PC-9 (cell line): ENCODE data around the gene GART. TPM values are rescaled to one million over a fixed set of nuclear protein-coding genes. Genes with fewer than 3 reads are reported as not detected.

Source experiments
- BruUV-seq: library from RNA; stranded (reverse); fragments of 400-500 nt; replicated peaks from 2 replicates; lab custom pipeline; 2021; lab: Mats Ljungman, UMichigan
- CTCF ChIA-PET: fragments of 300-600 bp; sonication (Branson Sonifier 250); formaldehyde crosslinking; loops from one replicate; lab custom pipeline; 2022; ENCODE audit warnings: antibody characterized with exemption; lab: Charles Lee
- POLR2A ChIA-PET: fragments of 300-600 bp; sonication (Branson Sonifier 250); formaldehyde crosslinking; loops from one replicate; lab custom pipeline; 2022; ENCODE audit warnings: antibody characterized with exemption; ENCODE audit not compliant: unreplicated experiment; lab: Charles Lee
- DNase-seq, 2 experiments: peaks; one replicate each; pipeline versions ENCODE4 v3.0.0 to v3.0.0-alpha.2; 2015 to 2022; ENCODE audit warnings: mixed read lengths in 1 of 2
- H2AFZ ChIP-seq: fragments of 200-600 bp; sonication (generic); 2 replicates; pipeline ENCODE4 v1.8.1; 2017; ENCODE audit warnings: antibody characterized with exemption
- H3F3A ChIP-seq: fragments of 200-600 bp; sonication (generic); 2 replicates; pipeline ENCODE4 v1.8.1; 2017; ENCODE audit warnings: antibody characterized with exemption, mild to moderate bottlenecking, low read depth; ENCODE audit not compliant: insufficient read depth
- H3K27ac ChIP-seq: fragments of 200-600 bp; sonication (generic); 2 replicates; pipeline ENCODE4 v1.6.1; 2016; ENCODE audit warnings: mixed run types
- H3K27me3 ChIP-seq: fragments of 200-600 bp; sonication (generic); 2 replicates; pipeline ENCODE4 v1.6.1; 2016; ENCODE audit warnings: low read depth, mixed run types; ENCODE audit not compliant: insufficient read depth
- H3K36me3 ChIP-seq: fragments of 200-600 bp; sonication (generic); 2 replicates; pipeline ENCODE4 v1.6.1; 2016; ENCODE audit warnings: low read depth, mixed run types
- H3K4me1 ChIP-seq: fragments of 200-600 bp; sonication (generic); replicated peaks from 2 replicates; pipeline ENCODE4 v1.6.1; 2016; ENCODE audit warnings: mixed run types; ENCODE audit not compliant: insufficient read depth
- H3K4me2 ChIP-seq: fragments of 200-600 bp; sonication (generic); 2 replicates; pipeline ENCODE4 v1.6.1; 2017; ENCODE audit warnings: mixed run types
- H3K4me3 ChIP-seq: fragments of 200-600 bp; sonication (generic); 2 replicates; pipeline ENCODE4 v1.6.1; 2016; ENCODE audit warnings: mixed run types
- H3K79me2 ChIP-seq: fragments of 200-600 bp; sonication (generic); 2 replicates; pipeline ENCODE4 v1.6.1; 2017; ENCODE audit warnings: low read depth, mixed run types
- H3K9me2 ChIP-seq: fragments of 200-600 bp; sonication (generic); 2 replicates; pipeline ENCODE4 v1.8.1; 2017; ENCODE audit warnings: mild to moderate bottlenecking; ENCODE audit not compliant: insufficient read depth
- H3K9me3 ChIP-seq: fragments of 200-600 bp; sonication (generic); 2 replicates; pipeline ENCODE4 v1.8.1; 2016; ENCODE audit warnings: low read depth; ENCODE audit not compliant: insufficient read depth
- H4K20me1 ChIP-seq: fragments of 200-600 bp; sonication (generic); 2 replicates; pipeline ENCODE4 v1.8.1; 2017; ENCODE audit not compliant: insufficient read depth
- EZH2 ChIP-seq: fragments of 200-600 bp; sonication (generic); IDR thresholded peaks from 2 replicates; pipeline ENCODE4 v1.8.0; 2017; ENCODE audit warnings: antibody characterized with exemption, low read depth
- intact Hi-C: fragments of 100-400 bp; cut with micrococcal nuclease; formaldehyde crosslinking; loops from one replicate; pipeline ENCODE4 v1.10.0; 2022; ENCODE audit not compliant: unreplicated experiment
- total RNA-seq: library from RNA; stranded (reverse); gene quantifications from 2 replicates; pipeline ENCODE4 v1.2.3, GENCODE V29; 2021
- TF ChIP-seq, protein P1 (sequence below): fragments of 200-600 bp; sonication (generic); conservative IDR thresholded peaks from 2 replicates; pipeline ENCODE4 v1.6.1; 2017; ENCODE audit warnings: mixed run types, antibody characterized with exemption, mild to moderate bottlenecking, moderate library complexity

The GART gene
- total RNA-seq, 1 experiment from 2014 or later, result 121 TPM

DNA sequence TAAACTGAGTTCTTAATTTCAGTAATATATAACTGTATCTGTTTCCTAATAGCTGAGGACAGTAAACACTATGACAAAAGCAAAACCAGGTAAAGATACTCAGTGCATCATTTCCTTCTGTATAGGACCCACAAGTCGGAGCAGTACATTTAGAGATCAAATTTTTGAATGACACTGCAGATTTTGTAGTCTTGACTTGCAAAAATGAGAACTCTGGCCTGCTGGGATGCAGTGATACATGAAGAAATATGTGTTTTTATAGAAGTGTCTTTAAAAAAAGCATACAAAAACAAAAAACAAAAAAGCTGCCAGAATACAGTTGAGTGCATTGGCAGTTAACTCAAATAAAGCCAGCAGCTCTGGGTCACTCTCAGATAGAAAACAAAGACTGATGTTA is 19.0 kb downstream of the GART start:
- no peaks in the 10 kb centered on the region for H3K9me2 ChIP-seq
- H3K4me3 ChIP-seq, result no peak overlapping the region
- no peaks in the 10 kb centered on the region for H3K9me3 ChIP-seq
- no peaks in the 10 kb centered on the region for H3K4me1 ChIP-seq
- H4K20me1 ChIP-seq, result no peaks in the 10 kb centered on the region
- no peak for DNase-seq
- peaks cover 6% of the 10 kb centered on the region; the same call in 1 of the 2 replicates for H3K36me3 ChIP-seq
- no peak overlapping the region for H2AFZ ChIP-seq
- TF ChIP-seq, protein P1, sequence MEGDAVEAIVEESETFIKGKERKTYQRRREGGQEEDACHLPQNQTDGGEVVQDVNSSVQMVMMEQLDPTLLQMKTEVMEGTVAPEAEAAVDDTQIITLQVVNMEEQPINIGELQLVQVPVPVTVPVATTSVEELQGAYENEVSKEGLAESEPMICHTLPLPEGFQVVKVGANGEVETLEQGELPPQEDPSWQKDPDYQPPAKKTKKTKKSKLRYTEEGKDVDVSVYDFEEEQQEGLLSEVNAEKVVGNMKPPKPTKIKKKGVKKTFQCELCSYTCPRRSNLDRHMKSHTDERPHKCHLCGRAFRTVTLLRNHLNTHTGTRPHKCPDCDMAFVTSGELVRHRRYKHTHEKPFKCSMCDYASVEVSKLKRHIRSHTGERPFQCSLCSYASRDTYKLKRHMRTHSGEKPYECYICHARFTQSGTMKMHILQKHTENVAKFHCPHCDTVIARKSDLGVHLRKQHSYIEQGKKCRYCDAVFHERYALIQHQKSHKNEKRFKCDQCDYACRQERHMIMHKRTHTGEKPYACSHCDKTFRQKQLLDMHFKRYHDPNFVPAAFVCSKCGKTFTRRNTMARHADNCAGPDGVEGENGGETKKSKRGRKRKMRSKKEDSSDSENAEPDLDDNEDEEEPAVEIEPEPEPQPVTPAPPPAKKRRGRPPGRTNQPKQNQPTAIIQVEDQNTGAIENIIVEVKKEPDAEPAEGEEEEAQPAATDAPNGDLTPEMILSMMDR, result no peak
- no peak for TF ChIP-seq EZH2
- no peak overlapping the region for H3K4me2 ChIP-seq
- H3K27me3 ChIP-seq, result no peaks in the 10 kb centered on the region
- CTCF ChIA-PET, result interaction anchor here (0.6 kb wide), 1 partner anchor 848 kb away, joined by 4 read pairs; no protein-coding TSS in a partner anchor
- H3F3A ChIP-seq, result peaks cover 6% of the 10 kb centered on the region; the same call in 1 of the 2 replicates
- intact Hi-C loops, result no loop called here
- POLR2A ChIA-PET, result no interaction called here
- BruUV-seq, result no TSS peak
- H3K27ac ChIP-seq, result no peak overlapping the region
- H3K79me2 ChIP-seq, result no peaks in the 10 kb centered on the region

DNA sequence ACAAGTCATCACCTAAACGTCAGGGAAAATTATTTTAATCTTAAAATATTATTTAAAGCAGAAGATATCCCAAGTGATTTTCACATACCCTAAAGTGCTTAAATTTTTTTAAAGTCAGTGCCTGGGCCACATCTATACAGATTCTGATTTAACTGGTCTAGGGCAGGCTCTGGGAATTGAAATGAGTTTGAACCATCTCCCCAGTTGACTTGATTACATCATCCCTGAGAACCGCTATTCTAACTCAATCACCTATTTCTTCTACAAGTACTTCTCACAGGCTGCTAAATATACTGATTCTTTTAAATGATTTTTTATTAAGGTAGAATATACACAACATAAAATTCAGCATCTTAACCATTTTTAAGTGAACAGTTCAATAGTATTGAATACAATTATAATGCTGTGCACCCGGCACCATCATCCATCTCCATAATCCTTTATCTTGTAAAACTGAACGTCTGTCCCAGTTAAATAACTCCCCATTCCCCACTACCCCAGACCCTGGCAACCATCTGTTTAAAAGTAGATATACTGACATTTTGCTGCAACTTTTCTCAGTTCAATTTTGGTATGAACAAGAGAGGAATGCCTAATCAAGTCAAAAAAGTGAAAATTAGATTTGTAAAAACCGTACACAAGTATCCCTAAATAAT is 19.5 kb downstream of the GART start:
- Histone ChIP-seq H4K20me1 (no peaks in the 10 kb centered on the region), H3F3A (peaks cover 6% of the 10 kb centered on the region; the same call in 1 of the 2 replicates), H3K27me3 (no peaks in the 10 kb centered on the region), H3K36me3 (0 out of 2 replicates have a peak, but pooled peaks cover under 1% of the 10 kb centered on the region), H3K9me3 (no peaks in the 10 kb centered on the region), H3K9me2 (no peaks in the 10 kb centered on the region), H2AFZ (no peak overlapping the region), H3K4me3 (no peak overlapping the region), H3K79me2 (no peaks in the 10 kb centered on the region), H3K4me2 (no peak overlapping the region), H3K27ac (no peak overlapping the region), H3K4me1 (no peaks in the 10 kb centered on the region)
- ChIA-PET CTCF (no interaction called here), POLR2A (no interaction called here)
- no peak for DNase-seq
- TF ChIP-seq, protein P1, result no peak
- no peak for TF ChIP-seq EZH2
- intact Hi-C loops, result no loop called here
- no TSS peak for BruUV-seq

DNA sequence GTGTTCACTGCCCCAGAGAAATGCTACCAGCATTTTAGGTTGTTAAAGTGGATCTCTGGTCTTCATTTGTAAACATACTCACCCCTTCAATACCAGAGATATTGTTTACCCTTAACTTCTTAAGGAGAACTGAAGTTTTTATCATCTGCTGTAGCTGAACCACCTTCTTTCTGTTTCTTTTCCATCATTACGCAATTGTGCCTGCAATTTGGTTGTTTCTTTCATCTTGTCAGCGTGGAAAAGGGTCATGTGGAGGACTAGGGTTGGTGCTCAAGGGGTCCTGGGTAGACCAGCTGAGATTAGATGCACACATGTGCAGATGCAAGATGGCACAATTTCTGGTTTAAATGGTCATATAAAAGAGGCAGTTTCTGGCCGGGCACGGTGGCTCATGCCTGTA is 23.0 kb downstream of the GART start:
- H3K9me3 ChIP-seq, result no peaks in the 10 kb centered on the region
- H3K27ac ChIP-seq, result no peak overlapping the region
- DNase-seq, result no peak
- no peak overlapping the region for H3K4me3 ChIP-seq
- H3K4me1 ChIP-seq, result no peaks in the 10 kb centered on the region
- H3K9me2 ChIP-seq, result no peaks in the 10 kb centered on the region
- intact Hi-C loops, result no loop called here
- TF ChIP-seq, protein P1, result no peak
- TF ChIP-seq EZH2, result no peak
- H3K27me3 ChIP-seq, result no peaks in the 10 kb centered on the region
- H4K20me1 ChIP-seq, result no peaks in the 10 kb centered on the region
- ChIA-PET CTCF (no interaction called here), POLR2A (no interaction called here)
- no peak overlapping the region for H2AFZ ChIP-seq
- no peaks in the 10 kb centered on the region for H3K79me2 ChIP-seq
- no peak overlapping the region for H3K4me2 ChIP-seq
- H3K36me3 ChIP-seq, result 0 out of 2 replicates have a peak, but pooled peaks cover 7% of the 10 kb centered on the region
- no TSS peak for BruUV-seq
- no peaks in the 10 kb centered on the region for H3F3A ChIP-seq
